Activated CD4-positive, CD25-positive, alpha-beta regulatory T cell (primary cell): Measurements from ENCODE around the gene RSPH9.

Experiments
- DNase-seq, 4 experiments: peaks; one replicate each; lab custom pipeline; 2025; lab: John Stamatoyannopoulos, UW

Gene RSPH9

GRCh38 chr6:43668151-43669028 is 23.6 kb downstream of the RSPH9 start:
- no peak for DNase-seq

GRCh38 chr6:43669050-43669921 is 24.4 kb downstream of the RSPH9 start:
- no peak for DNase-seq

GRCh38 chr6:43669922-43670622 is 25.2 kb downstream of the RSPH9 start:
- no peak for DNase-seq

GRCh38 chr6:43670623-43670986 is 25.8 kb downstream of the RSPH9 start:
- DNase-seq = no peak

- DNase-seq = no peak
Measured at GRCh38 chr6:43671011-43671800, 26.4 kb downstream of the RSPH9 start.

GRCh38 chr6:43671801-43672690 is 27.2 kb downstream of the RSPH9 start:
- DNase-seq = no peak

- no peak for DNase-seq
Measured at GRCh38 chr6:43673444-43674084, 28.7 kb downstream of the RSPH9 start.

- DNase-seq = no peak
Measured at GRCh38 chr6:43674291-43674690, 29.5 kb downstream of the RSPH9 start.

GRCh38 chr6:43674921-43675320 is 30.1 kb downstream of the RSPH9 start:
- no peak for DNase-seq

- DNase-seq = no peak
Measured at GRCh38 chr6:43676962-43677606, 32.2 kb downstream of the RSPH9 start.

GRCh38 chr6:43677759-43678158 is 32.9 kb downstream of the RSPH9 start:
- DNase-seq = no peak

GRCh38 chr6:43678341-43678740 is 33.5 kb downstream of the RSPH9 start:
- no peak for DNase-seq

GRCh38 chr6:43679057-43679456 is 34.2 kb downstream of the RSPH9 start:
- no peak for DNase-seq

GRCh38 chr6:43680308-43681200 is 35.7 kb downstream of the RSPH9 start:
- DNase-seq = no peak

- DNase-seq = no peak
Measured at GRCh38 chr6:43681303-43681702, 36.5 kb downstream of the RSPH9 start.

- no peak for DNase-seq
Measured at GRCh38 chr6:43682724-43683429, 38.0 kb downstream of the RSPH9 start.

GRCh38 chr6:43683708-43684455 is 39.0 kb downstream of the RSPH9 start:
- DNase-seq = no peak
